Globus pallidus (tissue), 1 donor: ENCODE measurements around the gene LRP4.

Source experiments
- DNase-seq: peaks from one replicate; pipeline ENCODE4 v3.0.0-alpha.2; 2015; ENCODE audit warnings: low spot score

The LRP4 gene

GRCh38 chr11:46892838-46893237 is 25.5 kb downstream of the LRP4 start:
- DNase-seq = no peak

- DNase-seq = no peak
These were observed 26.2 kb downstream of the LRP4 start for GRCh38 chr11:46892109-46892508.

DNA sequence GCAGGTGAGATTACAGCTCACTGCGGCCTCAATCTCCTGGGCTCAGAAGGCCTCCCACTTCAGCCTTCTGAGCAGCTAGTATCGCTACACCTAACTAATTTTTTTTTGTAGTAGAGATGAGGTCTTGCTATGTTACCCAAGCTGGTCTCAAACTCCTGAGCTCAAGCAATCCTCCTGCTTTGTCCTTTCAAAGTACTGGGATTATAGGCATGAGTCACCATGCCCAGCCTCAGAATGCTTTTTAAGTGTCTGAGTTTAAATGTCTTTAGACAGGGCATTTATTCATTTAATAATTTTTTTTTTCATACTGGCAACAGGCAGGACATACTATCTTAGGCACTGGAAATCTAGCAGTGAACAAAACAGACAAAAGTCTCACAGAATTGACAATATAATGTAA is 27.7 kb downstream of the LRP4 start:
- no peak for DNase-seq

GRCh38 chr11:46889689-46890475 is 28.5 kb downstream of the LRP4 start:
- peak; percentile 74 for DNase-seq

GRCh38 chr11:46889251-46889650 is 29.1 kb downstream of the LRP4 start:
- DNase-seq = no peak

GRCh38 chr11:46888636-46889035 is 29.7 kb downstream of the LRP4 start:
- no peak for DNase-seq

DNA sequence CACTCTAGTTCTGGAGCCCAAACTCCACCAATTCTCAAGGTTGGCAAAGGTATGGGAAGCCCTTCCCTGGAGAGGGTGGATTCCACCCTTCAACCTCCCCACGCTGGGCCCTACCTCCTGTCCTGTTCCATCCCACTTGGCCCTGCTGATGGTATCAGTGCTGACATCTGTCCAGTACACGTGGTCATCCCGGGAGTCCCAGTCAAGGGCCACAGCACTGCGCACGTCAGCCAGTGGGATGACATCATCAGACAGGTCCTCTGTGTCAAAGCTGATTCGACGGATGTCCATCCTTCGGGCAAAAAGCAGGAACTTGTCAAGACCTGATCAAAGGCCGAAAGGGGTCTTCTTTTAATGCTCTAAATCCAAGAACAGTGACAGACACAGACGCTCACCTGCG is 32.1 kb downstream of the LRP4 start:
- no peak for DNase-seq

GRCh38 chr11:46879056-46879585 is 39.2 kb downstream of the LRP4 start:
- no peak for DNase-seq

DNA sequence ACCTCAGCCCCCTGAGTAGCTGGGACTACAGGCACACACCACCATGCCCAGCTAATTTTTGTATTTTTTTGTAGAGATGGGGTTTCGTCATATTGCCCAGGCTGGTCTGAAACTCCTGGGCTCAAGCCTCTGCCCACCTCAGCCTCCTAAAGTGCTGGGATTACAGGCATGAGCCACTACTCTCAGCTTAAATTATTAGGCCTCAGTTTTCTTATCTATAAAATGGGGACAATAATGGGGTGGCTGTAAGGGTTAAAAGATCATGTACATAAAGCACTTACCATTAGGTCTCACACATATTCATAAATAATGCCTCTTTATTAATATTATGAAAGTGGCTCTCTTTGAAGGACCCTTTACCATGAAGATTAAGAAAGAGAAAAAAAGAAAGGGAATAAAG is 40.8 kb downstream of the LRP4 start:
- no peak for DNase-seq

DNA sequence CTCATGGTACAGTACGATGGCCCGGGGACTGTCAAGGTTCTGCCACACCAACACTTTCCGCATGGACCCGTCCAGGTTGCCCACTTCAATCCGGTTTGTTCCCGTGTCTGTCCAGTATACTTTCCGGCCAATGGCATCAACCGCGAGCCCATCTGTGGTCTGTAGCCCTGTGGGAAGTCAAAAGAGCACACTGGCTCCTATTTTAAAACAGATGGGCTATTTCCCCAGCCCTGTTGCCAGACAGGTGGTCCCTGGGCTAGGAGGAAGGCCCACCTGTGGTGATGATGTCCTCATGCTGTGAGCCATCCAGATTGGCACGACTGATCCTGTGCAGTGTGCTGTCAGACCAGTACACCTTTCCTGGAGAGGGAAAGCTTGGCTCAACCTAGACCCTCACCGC is 41.9 kb downstream of the LRP4 start:
- no peak for DNase-seq

DNA sequence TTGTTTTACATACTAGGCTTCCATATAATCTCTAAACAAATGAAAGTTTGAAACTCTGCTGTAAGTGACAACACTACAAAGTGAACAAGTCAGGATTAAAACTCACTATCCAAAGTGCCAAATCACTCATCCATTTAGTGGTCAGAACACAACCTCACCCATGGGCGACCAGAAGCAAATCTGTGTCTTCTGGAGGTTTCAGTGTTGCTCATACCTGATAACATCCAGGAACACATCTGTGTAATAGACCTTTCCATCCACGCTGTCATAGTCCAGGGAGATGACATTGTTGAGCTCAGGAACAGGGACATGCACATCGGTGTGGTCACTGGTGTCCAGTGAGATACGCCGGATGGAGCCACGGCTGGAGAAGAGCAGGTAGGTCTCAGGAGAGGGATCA is 43.8 kb downstream of the LRP4 start:
- DNase-seq = no peak

- DNase-seq = no peak
These were observed 49.4 kb downstream of the LRP4 start for GRCh38 chr11:46868912-46869311.

GRCh38 chr11:46865340-46865739 is 53.0 kb downstream of the LRP4 start:
- DNase-seq = no peak

DNA sequence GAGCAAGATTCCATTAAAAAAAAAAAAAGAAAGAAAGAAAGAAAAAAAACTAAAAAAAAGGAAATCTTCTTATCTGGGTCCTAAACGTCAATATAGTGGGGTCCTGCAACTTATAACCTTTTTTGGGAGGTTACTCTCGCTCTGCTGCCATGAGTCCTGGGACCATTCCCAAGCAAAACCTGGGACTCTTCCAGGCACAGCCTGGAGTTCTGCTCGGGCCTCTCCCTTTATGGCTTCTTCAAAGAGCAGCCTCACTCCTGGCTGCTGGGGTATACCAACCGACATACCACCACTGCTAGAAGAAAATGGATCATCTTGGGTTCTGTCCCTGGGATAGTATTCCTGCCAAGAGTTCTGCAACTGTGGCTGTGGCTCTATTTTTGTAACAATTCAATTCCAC is 58.1 kb downstream of the LRP4 start:
- DNase-seq = no peak

- peak; percentile 6 for DNase-seq
These were observed 59.3 kb downstream of the LRP4 start for GRCh38 chr11:46858920-46859546.

- DNase-seq = peak; percentile 11
These were observed 60.7 kb downstream of the LRP4 start for GRCh38 chr11:46857666-46858065.

DNA sequence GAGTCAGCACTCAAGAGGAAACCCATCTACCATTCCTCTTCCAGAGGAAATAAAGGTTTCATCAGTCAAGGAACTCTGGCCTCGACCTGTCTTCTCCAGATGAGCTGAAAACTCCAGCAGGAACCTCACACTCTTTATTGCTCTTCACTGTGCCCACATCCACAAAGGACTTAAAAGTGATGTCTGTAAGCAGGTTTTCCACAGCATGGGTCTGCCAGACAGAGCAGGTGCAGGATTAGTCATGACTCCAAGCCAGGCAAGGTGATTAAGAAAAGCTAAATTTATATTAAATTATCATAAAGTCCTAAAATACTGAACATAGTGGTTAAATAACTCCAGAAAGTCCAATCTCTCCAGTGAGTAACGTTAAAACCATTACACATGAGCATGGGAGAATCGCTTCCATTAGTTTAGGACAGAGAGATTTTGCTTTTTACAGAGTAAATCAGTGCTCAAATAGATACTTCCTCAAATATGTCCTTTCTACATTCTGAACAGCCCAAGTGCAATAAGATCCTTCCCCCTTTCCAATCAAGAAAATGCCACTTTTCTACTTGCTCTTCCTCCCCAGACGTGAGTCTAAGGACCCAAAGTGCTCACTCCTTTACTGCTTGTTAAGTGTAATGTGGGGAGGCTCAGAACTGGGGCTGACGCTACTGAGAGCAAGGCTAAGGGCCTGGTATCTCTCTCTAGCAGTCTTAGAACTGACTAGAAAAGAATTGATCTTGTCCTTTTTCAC is 61.6 kb downstream of the LRP4 start:
- peak; percentile 27 for DNase-seq

- DNase-seq = no peak
These were observed 62.5 kb downstream of the LRP4 start for GRCh38 chr11:46855863-46856262.

DNA sequence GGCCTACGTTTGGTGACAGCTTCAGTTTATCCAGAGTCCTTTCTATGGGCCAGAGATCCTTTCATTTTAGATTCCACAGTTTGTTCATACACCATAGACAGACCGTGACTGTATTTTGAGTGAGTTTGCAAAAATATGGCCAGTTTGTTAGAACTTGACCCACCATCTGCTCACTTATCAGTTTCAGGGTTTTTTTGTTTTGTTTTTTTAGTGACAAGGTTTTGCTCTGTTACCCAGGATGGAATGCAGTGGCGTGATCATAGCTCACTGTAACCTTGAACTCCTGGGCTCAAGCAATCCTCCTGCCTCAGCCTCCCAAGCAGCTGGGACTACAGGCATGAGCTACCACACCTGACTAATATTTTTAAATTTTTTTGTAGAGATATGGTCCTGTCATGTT is 63.2 kb downstream of the LRP4 start:
- no peak for DNase-seq

GRCh38 chr11:46850829-46851380 is 67.4 kb downstream of the LRP4 start:
- no peak for DNase-seq

DNA sequence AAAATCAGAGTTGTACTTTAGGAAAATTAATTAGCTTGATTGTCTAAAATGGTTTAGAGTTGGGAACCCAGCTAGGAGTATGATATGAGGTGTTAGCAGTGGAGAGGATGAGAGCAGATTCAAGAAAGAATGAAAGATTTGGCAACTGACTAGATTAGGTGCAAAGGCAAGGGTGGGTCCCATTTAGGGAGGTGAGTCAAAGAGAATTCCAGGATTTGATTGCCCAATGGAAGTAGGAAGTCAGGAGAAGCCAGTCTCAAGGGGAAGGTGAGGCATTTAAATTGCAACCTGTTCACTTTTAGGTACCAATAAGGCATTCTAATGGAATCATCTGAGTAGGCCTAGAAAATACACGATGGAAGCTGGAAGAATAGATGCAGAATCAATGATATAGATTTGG is 68.7 kb downstream of the LRP4 start:
- DNase-seq = no peak

GRCh38 chr11:46846510-46846830 is 71.9 kb downstream of the LRP4 start:
- no peak for DNase-seq
